ENCODE results near the gene FETUB.

DNA sequence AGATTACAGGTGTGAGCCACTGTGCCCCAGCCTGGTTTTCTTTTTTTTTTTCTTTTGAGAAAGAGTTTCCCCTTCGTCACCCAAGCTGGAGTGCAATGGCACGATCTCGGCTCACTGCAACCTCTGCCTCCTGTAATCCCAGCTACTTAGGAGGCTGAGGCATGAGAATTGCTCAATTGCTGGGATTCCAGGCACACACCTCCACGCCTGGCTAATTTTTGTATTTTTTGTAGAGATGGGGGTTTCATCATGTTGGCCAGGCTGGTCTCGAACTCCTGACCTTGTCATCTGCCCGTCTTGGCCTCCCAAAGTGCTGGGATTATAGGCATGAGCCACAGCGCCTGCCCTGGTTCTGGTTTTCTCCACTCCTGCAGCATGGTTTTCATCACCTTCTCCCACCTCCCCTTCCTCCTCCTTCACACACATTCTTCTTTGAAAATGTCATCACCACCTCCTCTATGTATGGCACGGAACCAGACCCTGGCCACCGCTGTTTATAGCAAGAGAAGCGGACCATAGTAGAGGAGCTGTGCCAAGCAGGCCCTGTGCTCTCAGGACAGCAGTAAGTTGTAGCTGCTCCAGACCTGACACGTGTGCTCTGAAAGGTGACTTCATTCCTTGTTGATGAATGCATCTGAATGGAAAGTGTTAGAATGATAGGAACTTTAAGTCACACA lies 42.0 kb upstream of the FETUB start:
- TF ChIP-seq, protein P1, sequence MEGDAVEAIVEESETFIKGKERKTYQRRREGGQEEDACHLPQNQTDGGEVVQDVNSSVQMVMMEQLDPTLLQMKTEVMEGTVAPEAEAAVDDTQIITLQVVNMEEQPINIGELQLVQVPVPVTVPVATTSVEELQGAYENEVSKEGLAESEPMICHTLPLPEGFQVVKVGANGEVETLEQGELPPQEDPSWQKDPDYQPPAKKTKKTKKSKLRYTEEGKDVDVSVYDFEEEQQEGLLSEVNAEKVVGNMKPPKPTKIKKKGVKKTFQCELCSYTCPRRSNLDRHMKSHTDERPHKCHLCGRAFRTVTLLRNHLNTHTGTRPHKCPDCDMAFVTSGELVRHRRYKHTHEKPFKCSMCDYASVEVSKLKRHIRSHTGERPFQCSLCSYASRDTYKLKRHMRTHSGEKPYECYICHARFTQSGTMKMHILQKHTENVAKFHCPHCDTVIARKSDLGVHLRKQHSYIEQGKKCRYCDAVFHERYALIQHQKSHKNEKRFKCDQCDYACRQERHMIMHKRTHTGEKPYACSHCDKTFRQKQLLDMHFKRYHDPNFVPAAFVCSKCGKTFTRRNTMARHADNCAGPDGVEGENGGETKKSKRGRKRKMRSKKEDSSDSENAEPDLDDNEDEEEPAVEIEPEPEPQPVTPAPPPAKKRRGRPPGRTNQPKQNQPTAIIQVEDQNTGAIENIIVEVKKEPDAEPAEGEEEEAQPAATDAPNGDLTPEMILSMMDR (IDR thresholded peaks at IDR 0.05), result no peak
- TF ChIP-seq EZH2phosphoT487 (IDR thresholded peaks at IDR 0.05) (no peak), EZH2 (IDR thresholded peaks at IDR 0.05) (no peak)

Measured in neural progenitor cell (in vitro differentiated cells).